ENCODE data around the gene PNCK. TPM values are rescaled to one million over a fixed set of nuclear protein-coding genes. Genes with fewer than 3 reads are reported as not detected.
"Not testable (repeated sequence)": the region's sequence is repeated elsewhere in the genome, so short reads cannot be mapped to it uniquely, and the experiment has no call there.

PNCK gene
- total and polyA plus RNA-seq, 9 donors, result 0.93 to 10.6 (median 3.5) TPM

GRCh38 chrX:153686711-153687110 is 13.1 kb upstream of the PNCK start:
- WGBS (ENCODE audit: insufficient coverage), result no CpG with 5 or more reads among the region's 9 CpGs
- peak; percentile 31 for DNase-seq
- Histone ChIP-seq H3K36me3 (ENCODE audit: control insufficient read depth, insufficient read depth, low read length) (no peaks in the 10 kb centered on the region), H3K27ac (ENCODE audit: low read length) (no peak overlapping the region), H3K27me3 (ENCODE audit: control insufficient read depth, insufficient read depth, low read length) (peaks cover 5% of the 10 kb centered on the region), H3K4me3 (ENCODE audit: low read length) (no peak overlapping the region), H3K9me3 (replicated peaks; ENCODE audit: control insufficient read depth, low read depth, low read length) (peaks cover 3% of the 10 kb centered on the region), H3K4me1 (ENCODE audit: control insufficient read depth, insufficient read depth, low read length) (peaks cover 5% of the 10 kb centered on the region)

DNA sequence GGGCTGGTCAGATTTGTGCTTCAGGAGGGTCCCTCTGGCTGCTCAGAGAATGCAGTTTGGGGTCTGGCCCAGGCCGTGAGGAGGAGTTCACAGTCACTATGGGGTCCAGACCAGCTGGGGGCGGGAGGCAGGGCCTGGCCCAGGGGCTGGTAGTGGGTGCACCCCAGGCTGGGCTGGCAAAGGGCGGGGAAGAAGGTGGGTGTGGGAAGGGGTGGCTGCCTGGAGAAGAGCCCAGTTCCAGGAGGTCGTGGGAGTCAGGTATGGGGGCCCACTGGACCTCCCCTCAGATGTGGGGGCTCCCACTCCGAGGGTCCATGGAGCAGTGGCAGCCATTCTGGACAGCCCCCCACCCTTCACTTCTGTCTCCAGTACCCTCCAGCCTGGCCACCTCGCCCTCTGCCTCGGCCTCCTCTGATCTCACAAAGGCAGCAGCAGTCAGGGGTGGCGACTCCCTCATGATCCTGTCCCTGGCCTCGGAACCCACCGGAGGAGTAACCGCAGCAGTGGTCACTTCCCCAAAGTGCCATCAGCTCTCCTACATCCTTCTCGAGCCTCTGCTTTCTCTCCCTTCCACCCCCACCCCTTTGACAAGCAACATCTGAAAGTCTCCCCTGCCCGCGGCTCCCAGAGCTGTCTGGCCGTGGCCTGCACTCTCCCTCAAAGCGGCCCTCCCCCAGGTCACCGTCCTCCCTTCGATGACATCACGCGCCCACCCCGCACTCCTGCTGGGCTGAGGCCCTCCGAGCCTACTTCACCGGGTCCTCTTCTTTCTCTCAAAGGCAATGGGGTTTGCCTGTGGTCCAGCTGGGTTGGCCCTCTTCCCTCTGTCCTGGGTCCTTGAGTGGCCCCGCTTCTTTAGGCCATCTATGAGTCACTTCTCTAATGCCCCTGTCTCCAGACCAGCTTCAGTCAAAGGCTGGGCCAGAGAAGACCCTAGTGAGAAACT is 12.4 kb upstream of the PNCK start:
- Histone ChIP-seq H3K4me1 (ENCODE audit: control insufficient read depth, insufficient read depth, low read length) (peaks cover 5% of the 10 kb centered on the region), H3K36me3 (ENCODE audit: control insufficient read depth, insufficient read depth, low read length) (no peaks in the 10 kb centered on the region), H3K4me3 (ENCODE audit: low read length) (no peak overlapping the region), H3K27ac (ENCODE audit: low read length) (no peak overlapping the region), H3K9me3 (replicated peaks; ENCODE audit: control insufficient read depth, low read depth, low read length) (peaks cover 3% of the 10 kb centered on the region), H3K27me3 (ENCODE audit: control insufficient read depth, insufficient read depth, low read length) (peaks cover 7% of the 10 kb centered on the region)
- WGBS (ENCODE audit: insufficient coverage), result 73% methylated on average over 20 of the region's 24 CpGs
- no peak for DNase-seq

DNA sequence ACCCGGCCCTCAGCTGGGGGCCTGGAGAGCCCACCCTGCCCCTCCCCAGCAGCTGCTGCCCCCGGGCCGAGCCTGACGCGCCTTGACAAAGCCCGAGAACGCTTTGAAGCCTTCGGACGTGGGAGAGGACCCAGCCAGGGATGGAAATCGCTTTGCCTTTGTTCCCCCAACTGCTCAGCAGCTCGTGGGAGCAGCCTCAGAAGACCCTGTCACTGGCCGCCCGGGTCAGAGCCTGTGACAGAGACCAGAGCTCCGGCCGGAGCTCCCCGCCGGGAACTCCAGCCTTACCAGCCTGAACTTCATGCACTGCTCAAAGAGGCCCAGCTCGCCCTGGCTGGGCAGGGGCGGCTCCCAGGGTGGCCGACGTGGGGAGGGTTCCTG is 11.5 kb upstream of the PNCK start:
- Histone ChIP-seq H3K27ac (ENCODE audit: low read length) (no peak overlapping the region), H3K36me3 (ENCODE audit: control insufficient read depth, insufficient read depth, low read length) (no peaks in the 10 kb centered on the region), H3K9me3 (replicated peaks; ENCODE audit: control insufficient read depth, low read depth, low read length) (peaks cover 3% of the 10 kb centered on the region), H3K4me1 (ENCODE audit: control insufficient read depth, insufficient read depth, low read length) (peaks cover 4% of the 10 kb centered on the region), H3K4me3 (ENCODE audit: low read length) (no peak overlapping the region), H3K27me3 (ENCODE audit: control insufficient read depth, insufficient read depth, low read length) (peaks cover 7% of the 10 kb centered on the region)
- 54% methylated on average over 21 of the region's 21 CpGs for WGBS (ENCODE audit: insufficient coverage)
- no peak for DNase-seq

GRCh38 chrX:153684467-153685155 is 11.0 kb upstream of the PNCK start:
- peaks cover 3% of the 10 kb centered on the region for H3K4me1 ChIP-seq (ENCODE audit: control insufficient read depth, insufficient read depth, low read length)
- WGBS (ENCODE audit: insufficient coverage), result 24% methylated on average over 10 of the region's 21 CpGs
- H3K4me3 ChIP-seq (ENCODE audit: low read length), result no peak overlapping the region
- H3K27ac ChIP-seq (ENCODE audit: low read length), result no peak overlapping the region
- DNase-seq, result no peak
- peaks cover 7% of the 10 kb centered on the region for H3K27me3 ChIP-seq (ENCODE audit: control insufficient read depth, insufficient read depth, low read length)
- no peaks in the 10 kb centered on the region for H3K36me3 ChIP-seq (ENCODE audit: control insufficient read depth, insufficient read depth, low read length)
- peaks cover 3% of the 10 kb centered on the region for H3K9me3 ChIP-seq (replicated peaks; ENCODE audit: control insufficient read depth, low read depth, low read length)

- not testable (repeated sequence) for H3K36me3 ChIP-seq (ENCODE audit: control insufficient read depth, insufficient read depth, low read length); DNase-seq
- 96% methylated on average over 4 of the region's 8 CpGs for WGBS (ENCODE audit: insufficient coverage)
Observed at GRCh38 chrX:153683486-153683885, 9.9 kb upstream of the PNCK start.

GRCh38 chrX:153681175-153681574 is 7.6 kb upstream of the PNCK start:
- peaks cover 3% of the 10 kb centered on the region for H3K9me3 ChIP-seq (replicated peaks; ENCODE audit: control insufficient read depth, low read depth, low read length)
- no peak for DNase-seq
- no peaks in the 10 kb centered on the region for H3K36me3 ChIP-seq (ENCODE audit: control insufficient read depth, insufficient read depth, low read length)
- H3K27me3 ChIP-seq (ENCODE audit: control insufficient read depth, insufficient read depth, low read length), result peaks cover 8% of the 10 kb centered on the region
- H3K4me3 ChIP-seq (ENCODE audit: low read length), result no peak overlapping the region
- WGBS (ENCODE audit: insufficient coverage), result 65% methylated on average over 11 of the region's 12 CpGs
- no peak overlapping the region for H3K27ac ChIP-seq (ENCODE audit: low read length)
- no peaks in the 10 kb centered on the region for H3K4me1 ChIP-seq (ENCODE audit: control insufficient read depth, insufficient read depth, low read length)

More at GRCh38 chrX:153683486-153683885, 9.9 kb upstream of the PNCK start:
- not testable (repeated sequence) for H3K9me3 ChIP-seq (replicated peaks; ENCODE audit: control insufficient read depth, low read depth, low read length); H3K4me1 ChIP-seq (ENCODE audit: control insufficient read depth, insufficient read depth, low read length); H3K27ac ChIP-seq (ENCODE audit: low read length); H3K4me3 ChIP-seq (ENCODE audit: low read length); H3K27me3 ChIP-seq (ENCODE audit: control insufficient read depth, insufficient read depth, low read length)

DNA sequence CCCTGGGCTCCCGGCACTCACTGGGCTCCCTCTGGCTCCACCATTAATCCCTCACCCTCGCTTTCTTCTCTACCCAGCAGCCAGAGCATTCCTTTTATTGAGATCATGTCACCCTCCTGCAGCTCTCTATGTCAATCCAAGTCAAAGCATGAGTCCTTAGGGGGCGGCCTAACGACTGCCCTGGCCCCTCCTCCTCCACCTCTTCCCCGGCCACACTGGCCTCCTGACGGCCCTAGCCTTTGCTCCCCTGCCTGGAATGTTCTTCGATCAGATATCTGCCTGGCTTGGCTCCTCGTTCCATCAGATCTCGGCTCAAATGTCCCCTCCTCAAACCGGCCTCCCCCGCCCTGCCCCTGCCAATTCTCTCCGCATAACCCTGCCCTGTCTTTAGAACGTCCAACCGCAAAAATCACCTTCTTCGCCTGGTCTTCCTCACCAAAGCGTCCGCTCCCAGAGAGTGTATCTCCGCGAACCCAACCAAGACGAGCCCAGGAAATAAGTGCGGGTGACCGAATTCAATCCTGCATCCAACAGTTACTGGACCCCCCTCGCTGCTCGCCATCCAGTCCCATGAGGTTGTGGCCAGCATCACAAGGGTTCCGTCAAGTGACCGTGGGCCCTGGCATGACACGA is 722 bp upstream of the PNCK start:
- H3K4me1 ChIP-seq (ENCODE audit: control insufficient read depth, insufficient read depth, low read length), result no peaks in the 10 kb centered on the region
- H3K27ac ChIP-seq (ENCODE audit: low read length), result no peak overlapping the region
- no peaks in the 10 kb centered on the region for H3K9me3 ChIP-seq (replicated peaks; ENCODE audit: control insufficient read depth, low read depth, low read length)
- no peaks in the 10 kb centered on the region for H3K36me3 ChIP-seq (ENCODE audit: control insufficient read depth, insufficient read depth, low read length)
- no peak overlapping the region for H3K4me3 ChIP-seq (ENCODE audit: low read length)
- DNase-seq, result no peak
- 67% methylated on average over 25 of the region's 27 CpGs for WGBS (ENCODE audit: insufficient coverage)
- H3K27me3 ChIP-seq (ENCODE audit: control insufficient read depth, insufficient read depth, low read length), result peaks cover 33% of the 10 kb centered on the region

GRCh38 chrX:153672531-153673427 is 834 bp downstream of the PNCK start:
- no peak overlapping the region for H3K27ac ChIP-seq (ENCODE audit: low read length)
- H3K9me3 ChIP-seq (replicated peaks; ENCODE audit: control insufficient read depth, low read depth, low read length), result no peaks in the 10 kb centered on the region
- no peaks in the 10 kb centered on the region for H3K36me3 ChIP-seq (ENCODE audit: control insufficient read depth, insufficient read depth, low read length)
- no peak for DNase-seq
- WGBS (ENCODE audit: insufficient coverage), result 50% methylated on average over 31 of the region's 53 CpGs
- H3K4me3 ChIP-seq (ENCODE audit: low read length), result no peak overlapping the region
- H3K27me3 ChIP-seq (ENCODE audit: control insufficient read depth, insufficient read depth, low read length), result peaks cover 31% of the 10 kb centered on the region
- peaks cover 2% of the 10 kb centered on the region for H3K4me1 ChIP-seq (ENCODE audit: control insufficient read depth, insufficient read depth, low read length)

DNA sequence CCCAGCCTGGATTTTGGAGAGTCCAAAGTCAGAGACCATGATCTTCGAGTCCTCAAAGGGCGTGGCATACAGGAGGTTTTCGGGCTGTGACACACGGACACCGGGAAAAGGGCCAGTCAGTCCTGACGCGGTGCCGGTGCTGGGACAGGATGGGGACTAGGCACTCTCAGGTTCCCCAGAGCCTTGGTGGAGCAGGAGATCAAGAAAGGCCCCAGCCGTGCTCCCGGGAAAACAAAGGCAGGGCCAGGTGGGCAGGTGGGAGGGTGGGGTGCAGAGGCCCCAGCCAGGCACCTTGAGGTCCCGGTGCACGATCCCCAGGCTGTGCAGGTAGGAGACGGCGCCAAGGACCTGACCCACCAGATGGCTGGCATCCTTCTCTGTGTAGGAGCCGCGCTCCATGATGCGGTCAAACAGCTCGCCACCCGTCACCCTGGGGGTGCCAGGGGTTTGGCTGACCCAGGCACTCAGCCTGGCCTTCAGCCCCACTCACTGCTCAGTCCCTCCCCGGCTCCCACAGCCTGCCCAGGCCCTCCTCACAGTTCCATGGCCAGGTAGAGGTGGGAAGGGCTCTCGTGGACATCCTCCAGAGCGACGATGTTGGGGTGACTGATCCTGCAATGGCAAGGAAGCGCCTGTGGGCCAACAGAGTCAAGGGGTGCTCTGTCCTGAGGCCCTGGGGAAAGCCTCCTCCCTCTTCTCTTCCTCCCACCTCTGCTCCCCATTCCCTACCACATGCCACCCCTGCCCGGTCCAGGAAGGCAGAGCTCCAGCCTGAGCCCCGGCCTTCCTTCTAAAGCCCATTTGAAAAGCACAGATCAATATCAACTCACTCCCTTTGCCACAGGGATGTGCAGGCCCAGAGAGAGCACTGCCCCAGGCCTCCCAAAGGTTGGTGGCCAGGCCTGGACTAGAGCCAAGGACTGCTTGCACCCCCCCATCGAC is 1.8 kb downstream of the PNCK start:
- Histone ChIP-seq H3K27ac (ENCODE audit: low read length) (no peak overlapping the region), H3K36me3 (ENCODE audit: control insufficient read depth, insufficient read depth, low read length) (no peaks in the 10 kb centered on the region), H3K9me3 (replicated peaks; ENCODE audit: control insufficient read depth, low read depth, low read length) (no peaks in the 10 kb centered on the region), H3K27me3 (ENCODE audit: control insufficient read depth, insufficient read depth, low read length) (peaks cover 35% of the 10 kb centered on the region), H3K4me1 (ENCODE audit: control insufficient read depth, insufficient read depth, low read length) (peaks cover 2% of the 10 kb centered on the region), H3K4me3 (ENCODE audit: low read length) (no peak overlapping the region)
- WGBS (ENCODE audit: insufficient coverage), result 93% methylated on average over 21 of the region's 27 CpGs
- DNase-seq, result no peak

All from muscle of leg (tissue), 11 donors.